NCI-H345 treated with DMSO at 0.1 percent for 48 hours (cell line): Measurements from ENCODE around the gene COMMD10.
"Not testable (repeated sequence)": the region's sequence is repeated elsewhere in the genome, so short reads cannot be mapped to it uniquely, and the experiment has no call there.

Source experiments
- DNase-seq: peaks from one replicate; lab custom pipeline; 2025; ENCODE audit not compliant: unreplicated experiment; lab: John Stamatoyannopoulos, UW

Gene COMMD10

DNA sequence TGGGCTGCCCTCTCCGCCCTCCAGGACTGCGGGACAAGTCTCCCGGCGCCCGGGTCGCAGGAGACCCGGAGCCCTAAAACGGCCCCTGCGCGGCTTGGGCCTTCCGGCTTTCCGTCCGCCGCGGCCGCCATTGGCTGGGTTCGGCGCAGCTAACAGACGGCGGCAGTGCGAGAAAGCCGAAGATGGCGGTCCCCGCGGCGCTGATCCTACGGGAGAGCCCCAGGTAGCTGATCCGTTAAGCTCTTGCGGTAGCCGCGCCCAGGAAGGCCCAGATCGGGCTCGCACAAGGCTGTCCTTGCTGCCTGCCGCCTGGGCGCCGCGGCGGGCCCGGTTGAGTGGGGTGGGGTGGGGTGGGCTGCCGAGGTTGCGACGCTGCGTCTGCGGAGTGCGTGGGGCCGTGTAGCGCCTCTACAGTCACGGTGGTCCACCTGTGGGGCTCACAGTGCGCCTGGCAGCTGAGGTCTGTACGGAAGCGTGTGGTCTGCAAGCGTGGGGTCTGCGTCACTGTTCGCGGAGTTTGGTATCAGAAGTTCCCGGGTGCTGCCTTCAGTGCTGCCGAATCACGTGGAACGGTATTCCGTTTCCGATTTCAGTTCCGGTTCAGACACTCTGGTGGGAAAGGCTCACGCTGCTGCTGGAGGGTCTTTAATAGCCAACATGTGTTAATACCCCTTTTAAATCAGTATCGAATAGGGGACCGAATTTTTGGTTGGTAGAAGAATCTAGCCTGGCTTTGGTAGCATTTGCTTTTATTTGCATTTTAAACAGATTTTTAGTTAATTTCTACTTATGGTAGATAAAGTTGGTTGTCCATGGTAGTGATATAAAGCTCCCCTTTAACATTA is at the start of gene COMMD10:
COMMD10 (plus strand) TSS at position 155 of the 845 bp plus-strand sequence.
- DNase-seq, result peak; percentile 25

DNA sequence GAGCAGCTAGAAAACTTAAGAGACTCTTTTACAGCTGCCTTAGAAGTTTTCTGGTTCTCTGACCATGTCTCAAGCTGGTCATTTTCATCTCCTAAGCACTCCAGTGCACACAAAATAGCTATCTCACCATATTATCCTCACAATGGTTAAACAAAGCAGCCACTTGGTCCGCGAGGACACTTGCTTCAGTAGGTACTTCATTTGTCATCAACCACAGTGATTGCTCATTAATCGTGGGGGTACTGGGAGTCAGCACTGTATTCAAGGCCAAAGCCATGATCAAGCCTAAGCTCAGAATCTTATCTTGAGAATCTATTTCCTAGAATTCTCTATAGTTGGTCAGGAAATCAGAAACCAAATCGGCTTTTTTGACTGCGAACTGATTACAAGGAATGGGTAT is 49.7 kb upstream of the COMMD10 start:
- no peak for DNase-seq

DNA sequence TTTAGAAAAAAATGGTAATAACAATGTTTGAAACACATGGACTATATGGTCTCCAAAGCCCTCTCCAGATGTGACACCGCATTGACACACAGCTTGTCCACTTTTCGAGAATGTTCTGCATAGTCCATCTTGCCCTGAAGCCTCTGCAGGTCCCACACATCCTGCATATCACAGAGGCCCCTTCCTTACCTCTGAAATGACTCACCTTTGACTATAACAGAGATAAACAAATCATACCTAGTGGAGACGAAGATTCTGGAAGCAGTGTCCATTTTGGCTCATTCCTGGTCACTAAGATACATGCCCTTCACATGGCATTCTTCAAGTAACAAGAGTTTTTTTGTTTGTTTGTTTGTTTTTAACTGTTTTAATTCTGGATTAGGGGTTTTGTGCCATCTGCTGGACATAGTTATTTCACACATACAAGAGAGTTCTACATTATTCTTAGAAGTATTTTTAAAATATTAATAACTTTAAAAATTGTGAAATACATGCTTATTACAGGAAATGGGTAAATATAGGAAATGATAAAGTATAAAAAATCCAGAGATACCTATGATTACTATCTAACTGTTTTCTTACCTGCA is 47.5 kb upstream of the COMMD10 start:
- DNase-seq, result no peak

DNA sequence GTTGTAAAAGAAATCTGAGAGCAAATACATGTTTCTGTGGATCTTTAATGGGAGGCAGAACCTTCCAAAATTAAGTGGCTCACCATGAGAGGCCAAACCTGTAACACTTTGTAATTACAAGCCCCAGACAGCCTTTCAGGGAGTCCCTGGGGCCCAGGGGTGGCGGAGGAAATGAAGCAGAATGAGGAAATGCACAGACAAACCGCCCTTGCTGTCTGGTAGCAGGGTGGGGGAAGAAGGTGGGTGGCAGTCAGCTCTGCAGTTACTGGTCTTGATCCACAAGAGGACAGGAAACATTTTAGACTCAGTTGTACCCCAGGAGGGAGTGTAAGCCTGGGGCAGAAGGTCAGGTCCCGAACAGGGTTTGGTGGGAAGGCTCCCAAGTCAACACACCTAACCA is 46.0 kb upstream of the COMMD10 start:
- DNase-seq, result no peak

DNA sequence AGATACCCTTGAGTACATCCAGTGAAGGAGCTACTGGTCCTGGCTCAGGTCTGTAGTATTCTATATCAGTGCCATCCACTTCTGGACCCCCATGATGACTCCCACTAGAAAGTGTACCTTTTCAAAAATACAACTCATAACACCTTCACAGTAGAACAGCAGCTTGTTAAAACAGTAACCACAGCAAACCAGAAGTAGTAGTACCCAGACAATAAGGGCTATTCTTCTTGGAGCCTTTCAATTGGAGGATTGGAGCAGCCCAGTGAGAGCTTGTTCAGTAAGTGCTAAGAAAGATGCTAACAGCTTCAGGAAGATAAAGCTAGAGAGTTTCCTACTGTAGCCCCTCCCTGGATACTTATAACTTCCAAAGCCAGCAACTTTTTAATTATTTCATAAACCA is 42.5 kb upstream of the COMMD10 start:
- DNase-seq, result no peak

DNA sequence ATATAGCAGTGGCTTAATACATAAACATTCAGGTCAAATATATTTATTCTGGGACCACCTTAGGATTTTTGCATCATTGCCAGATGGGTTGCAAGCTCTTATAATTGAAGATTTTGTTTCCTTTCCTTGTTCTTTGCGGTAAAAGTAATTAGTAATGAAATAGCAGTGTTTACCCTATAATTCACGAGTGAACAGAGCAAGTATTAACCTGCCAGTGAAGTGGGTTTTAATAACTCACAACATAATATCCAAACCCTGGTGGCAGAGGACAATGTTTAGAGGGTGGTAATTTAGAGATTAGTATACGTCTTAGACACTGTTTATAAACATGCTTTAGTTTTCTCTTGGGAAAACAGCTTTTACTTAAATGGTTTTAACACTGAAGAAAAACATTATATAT is 40.8 kb upstream of the COMMD10 start:
- DNase-seq, result no peak

DNA sequence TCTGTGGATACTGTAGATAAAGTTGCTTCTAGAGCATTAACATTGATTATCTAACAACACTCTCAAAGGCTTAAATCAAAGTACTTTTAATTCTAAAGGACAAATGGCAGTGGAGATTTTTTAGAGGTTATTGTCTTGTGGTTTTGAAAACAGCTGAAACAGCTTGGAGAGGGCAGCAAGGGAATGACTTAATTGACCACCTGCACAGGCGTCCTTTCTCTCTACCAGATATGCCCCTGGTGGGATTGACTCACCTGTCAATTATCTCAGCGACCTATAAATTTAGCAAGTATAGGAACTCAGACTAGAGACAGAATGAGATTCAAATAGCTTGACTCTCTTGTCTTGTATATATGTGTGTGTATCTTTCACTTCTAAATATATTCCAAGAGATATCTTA is 39.0 kb upstream of the COMMD10 start:
- DNase-seq, result no peak

DNA sequence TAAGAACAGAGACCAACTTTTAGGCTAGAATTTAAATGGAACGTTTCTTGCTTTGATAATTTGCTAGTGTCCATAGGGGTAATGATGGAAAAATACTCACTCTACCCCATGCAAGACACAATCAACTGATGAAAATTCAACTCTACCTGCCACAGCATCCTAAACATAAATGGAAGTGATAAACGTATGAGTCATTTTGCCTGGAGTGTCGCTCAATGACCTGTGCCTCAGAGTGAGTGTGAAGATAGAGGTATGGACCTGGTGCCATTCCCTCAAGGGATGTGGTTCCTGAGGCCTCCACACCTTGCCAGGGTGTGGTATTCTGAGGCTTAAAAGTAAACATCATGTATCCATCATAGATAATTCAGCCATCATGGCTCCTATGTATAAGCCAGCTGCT is 38.6 kb upstream of the COMMD10 start:
- DNase-seq, result no peak

DNA sequence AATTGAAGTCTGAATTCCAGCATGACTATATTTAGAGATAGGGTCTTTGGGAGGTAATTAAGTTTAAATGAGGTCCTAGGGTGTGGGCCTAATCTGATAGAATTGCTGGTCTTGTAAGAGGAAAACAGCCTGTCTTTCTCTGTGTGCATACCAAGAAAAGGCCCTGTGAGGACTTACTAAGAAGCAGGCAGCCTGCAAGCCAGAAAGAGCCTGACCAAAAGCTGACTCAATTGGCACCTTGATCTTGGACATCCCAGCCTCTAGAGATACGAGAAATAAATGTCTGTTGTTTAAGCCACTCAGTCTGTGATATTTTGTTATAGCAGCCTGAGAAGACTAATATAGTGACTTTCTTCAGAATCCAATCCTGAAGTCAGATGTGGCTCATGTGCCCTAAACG is 38.0 kb upstream of the COMMD10 start:
- no peak for DNase-seq

DNA sequence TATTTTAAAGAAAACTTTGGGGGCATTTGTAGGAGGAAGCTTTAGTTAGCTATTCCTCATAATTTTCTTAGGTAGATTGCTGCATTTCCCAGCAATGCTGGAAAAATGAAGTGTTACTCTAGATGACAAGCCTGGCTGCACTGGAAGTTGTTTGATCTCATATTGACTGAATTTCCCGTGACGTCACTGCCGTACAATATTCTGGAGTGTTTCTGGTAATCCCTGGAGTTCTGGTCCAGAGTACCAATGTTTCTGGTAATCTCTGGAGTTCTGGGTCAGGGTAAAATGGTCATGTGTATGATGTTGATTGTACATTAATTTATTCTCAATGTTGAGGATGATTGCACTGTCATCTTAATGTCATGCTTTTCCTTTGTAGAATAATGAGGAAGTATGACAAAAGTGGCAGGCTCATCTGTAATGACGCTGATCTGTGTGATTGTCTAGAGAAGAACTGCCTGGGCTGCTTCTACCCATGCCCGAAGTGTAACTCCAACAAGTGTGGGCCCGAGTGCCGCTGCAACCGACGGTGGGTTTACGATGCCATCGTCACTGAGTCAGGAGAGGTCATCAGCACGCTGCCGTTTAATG is 26.4 kb upstream of the COMMD10 start:
- no peak for DNase-seq

DNA sequence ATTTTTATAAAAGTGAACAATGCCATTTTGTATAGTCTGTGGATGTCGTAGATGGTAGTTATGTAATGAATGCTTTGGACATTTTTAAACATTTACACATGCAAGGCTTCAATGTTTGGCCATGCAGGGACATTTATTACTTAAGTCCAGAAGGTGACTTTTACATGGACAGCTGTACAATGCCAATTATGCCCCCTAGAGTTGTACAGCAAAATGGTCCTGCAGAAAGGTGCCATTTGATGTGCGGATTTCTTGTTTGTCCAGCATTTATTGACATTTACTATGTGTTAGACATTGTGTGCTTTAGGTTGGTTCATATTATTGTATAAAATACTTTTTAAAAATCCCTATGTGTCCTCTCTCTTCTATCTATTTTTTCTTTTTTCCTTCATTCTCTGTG is 22.5 kb upstream of the COMMD10 start:
- no peak for DNase-seq

DNA sequence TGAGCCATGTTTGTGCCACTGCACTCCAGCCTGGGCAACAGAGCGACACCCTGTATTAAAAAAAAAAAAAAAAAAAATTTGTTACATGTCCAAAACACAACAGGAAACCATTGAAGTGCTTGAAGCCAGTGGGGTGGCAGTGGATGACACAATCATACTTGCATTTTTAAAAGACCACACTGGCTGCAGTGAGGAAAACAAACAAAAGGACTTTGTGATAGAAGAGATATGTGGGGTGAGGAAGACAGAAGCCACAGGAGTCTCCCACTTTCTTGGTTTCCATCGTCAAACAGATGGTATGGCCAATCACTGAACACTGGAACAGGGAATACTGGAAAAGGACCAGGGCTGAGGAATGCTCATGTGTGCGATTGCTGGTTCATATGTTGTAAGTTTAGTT is 20.9 kb upstream of the COMMD10 start:
- no peak for DNase-seq

DNA sequence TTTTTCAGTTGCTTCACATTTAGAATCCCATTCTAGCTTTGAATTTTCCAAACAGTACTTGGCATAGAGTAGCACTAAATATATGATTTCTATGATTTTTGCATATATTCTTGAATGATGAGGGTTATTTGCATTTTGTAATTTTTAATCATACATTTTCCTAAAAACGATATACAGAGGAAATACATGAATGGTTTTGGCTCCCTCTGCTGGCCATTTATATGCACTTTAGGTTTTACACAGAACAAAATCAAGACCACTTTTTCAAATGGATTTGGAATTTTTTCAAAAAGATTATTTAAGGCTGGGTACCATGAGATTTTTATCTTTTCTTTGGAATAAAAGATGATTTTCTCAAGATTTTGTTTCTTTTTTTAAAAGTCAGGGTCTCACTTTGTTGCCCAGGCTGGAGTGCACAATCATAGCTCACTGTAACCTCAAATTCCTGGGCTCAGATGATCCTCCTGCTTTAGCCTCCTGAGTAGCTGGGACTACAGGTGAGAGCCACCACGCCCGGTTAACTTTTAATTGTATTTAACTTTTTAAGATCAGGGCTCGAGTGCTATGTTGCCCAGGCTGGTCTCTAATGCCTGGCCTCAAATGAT is 16.7 kb upstream of the COMMD10 start:
- no peak for DNase-seq

DNA sequence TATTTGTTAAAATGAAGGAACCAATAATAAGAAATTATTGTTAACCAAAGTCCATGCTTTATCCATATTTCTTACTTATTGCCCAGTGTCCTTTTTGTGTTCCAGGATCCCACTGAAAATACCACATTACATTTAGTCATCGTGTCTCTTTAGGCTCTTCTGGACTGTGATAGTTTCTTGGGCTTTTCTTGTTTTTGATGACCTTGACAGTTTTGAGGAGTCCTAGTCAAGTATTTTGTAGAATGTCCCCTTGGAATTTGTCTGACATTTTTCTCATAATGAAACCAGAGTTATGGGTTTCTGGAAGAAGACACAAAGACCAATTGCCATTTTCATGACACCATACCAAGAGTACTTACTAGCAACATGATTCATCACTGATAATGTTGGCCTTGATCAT is 13.6 kb upstream of the COMMD10 start:
- DNase-seq, result no peak

DNA sequence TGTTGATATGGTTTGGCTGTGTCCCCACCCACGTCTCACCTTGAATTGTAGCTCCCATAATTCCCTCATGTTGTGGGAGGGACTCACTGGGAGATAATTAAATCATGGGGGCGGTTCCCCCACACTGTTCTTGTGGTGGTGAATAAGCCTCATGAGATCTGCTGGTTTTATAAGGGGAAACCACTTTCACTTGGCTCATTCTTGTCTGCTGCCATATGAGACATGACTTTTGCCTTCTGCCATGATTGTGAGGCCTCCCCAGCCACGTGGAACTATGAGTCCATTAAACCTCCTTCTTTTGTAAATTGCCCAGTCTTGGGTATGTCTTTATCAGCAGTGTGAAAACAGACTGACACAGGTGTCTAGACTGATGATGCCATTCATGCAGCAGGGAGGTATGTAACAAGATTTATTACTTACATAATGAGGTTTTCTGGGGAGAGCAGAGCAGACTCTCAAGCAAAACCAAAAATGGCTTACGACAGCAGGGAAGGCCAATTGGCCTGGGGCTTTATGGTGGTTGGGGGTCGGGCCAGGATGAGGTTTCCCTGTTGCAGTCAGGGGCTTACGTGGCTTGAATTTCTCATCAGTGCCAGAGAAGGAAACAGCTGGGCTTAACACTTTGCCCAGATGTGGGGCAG is 9.5 kb upstream of the COMMD10 start:
- no peak for DNase-seq

DNA sequence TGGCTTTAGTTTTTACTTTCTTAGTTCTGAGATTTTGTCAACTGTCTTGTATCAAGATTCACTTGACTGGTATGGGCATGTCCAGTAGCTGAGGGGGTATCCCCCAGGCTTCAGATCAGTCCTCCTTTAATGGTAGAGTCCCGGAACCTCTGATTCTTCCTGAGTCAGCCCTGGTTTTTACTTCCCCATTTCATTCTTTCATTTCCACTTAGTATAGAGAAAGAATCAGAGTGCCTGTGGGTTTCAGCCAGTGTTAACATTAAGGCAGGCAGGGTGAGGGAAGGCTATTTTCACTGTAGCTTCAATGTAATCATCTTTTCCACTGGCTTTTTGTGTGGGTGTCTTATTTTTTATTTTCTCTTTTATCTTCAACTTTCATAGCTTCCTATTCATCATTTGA is 8.3 kb upstream of the COMMD10 start:
- no peak for DNase-seq

DNA sequence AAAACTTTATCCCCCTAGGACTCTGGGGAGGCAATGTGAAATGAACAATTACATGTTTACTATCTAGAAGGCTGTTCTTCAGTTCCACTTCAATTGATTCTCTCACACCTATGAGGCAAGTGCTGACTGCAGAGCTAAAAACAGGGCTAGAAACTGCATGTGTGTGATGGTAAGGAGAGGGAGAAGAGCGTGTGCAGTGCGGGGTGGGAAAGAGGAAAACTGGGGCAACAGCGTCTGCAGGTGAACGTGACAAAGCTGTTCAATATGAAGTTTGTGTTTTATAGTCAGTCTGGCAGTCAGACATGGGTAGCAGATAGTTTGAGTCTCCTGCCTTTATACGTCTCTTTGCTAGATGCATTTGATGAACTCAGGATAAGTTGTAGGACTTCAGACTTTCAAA is 6.6 kb upstream of the COMMD10 start:
- DNase-seq, result no peak

DNA sequence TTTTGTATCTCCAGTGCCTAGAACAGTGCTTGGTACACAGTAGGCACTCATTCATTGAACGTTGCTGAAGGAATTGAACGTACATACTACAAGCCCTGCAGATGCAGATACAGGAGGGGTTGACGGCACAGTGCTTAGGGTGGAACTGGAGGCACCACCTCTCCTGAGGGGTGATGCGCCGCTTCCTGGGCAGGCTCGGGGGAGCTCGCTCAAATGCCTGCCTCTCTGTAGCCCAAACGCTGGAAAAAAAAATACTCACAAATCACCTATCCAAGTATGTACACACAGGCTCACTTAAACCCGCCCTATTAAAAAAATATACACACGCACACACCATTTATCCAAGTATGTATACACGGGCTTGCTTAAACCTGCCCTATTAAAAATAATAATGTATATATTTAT is 536 bp upstream of the COMMD10 start:
- DNase-seq, result no peak

DNA sequence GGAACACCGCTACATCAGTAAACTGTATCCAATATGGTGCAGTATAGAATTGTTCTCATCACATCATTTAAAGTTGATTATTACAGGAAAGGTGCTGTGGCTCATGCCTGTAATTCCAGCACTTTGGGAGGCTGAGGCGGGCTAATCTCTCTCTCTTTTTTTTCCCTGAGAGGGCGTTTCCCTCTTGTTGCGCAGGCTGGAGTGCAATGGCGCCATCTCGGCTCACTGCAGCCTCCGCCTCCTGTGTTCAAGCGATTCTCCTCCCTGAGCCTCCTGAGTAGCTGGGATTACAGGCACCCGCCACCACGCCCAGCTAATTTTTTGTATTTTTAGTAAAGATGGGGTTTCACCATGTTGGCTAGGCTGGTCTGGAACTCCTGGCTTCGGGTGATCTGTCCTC is 1.5 kb downstream of the COMMD10 start:
- not testable (repeated sequence) for DNase-seq

DNA sequence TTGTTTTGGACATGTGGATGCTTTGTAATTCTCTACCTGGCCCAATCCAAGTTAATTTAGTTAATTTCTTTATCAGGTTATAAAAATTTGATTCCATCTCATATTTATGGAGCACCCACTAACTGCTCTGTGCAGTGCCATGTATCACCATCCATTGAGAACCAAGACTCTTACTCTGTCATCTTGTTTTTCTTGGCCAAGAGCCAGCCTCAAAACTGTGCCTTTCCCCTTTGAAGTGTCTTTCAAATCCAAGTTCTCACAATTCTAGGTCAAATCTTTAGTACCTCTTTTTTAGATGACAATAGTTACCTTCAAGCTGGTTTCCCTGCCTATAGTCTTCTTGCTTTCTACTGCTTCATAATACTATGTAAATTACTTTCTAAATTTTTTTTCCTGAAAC is 3.2 kb downstream of the COMMD10 start:
- no peak for DNase-seq

DNA sequence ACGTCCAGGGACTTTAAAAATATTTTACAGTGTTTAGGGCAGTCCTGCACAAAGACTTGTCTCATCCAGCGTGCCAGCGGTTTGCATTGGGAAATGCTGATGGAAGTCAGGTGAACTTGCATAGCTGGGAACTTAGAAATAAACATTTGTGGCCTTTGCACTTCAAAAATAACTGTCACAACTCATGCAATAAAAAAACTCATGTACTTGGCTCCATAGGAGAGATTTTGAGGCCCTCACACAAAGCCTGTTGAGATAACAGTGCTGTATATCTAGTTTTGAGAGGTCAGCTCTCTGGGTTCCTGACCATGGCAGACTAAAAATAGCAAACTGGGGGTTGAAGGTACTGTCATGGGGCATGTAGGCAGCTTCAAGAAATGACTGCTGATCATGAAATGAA is 5.5 kb downstream of the COMMD10 start:
- no peak for DNase-seq

DNA sequence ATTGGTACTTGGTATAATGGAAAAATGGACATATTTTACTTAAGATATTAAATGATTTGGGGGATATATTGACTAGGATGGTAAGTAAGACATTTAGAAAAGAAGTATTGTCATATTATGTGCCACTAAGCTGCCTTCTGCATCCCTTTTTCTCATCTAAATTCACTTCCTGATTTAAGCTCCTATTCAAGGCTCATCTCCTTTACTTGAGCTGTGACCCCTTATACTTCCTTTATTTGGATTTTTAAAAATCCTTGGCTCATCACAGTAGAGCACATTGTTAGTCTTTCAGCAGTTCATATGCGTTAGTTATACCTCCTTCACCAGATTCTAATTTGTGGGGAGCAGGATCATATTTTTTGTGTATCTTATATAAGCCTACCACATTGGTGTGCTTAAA is 6.6 kb downstream of the COMMD10 start:
- DNase-seq, result no peak
